K562 (cell line): ENCODE data around the gene ANKRD65. TPM values are rescaled to one million over a fixed set of nuclear protein-coding genes. Genes with fewer than 3 reads are reported as not detected.
A peak's percentile ranks its signal among the peaks of the same experiment; 100 is the strongest.

Experiments used
- ATAC-seq: fragments of 200-7000 bp; cut with Tn5 transposase; 3 replicates; pipeline ENCODE4 v1.9.1; 2020; ENCODE audit warnings: moderate library complexity
- BruUV-seq: library from RNA; stranded (reverse); fragments of 400-500 nt; replicated peaks from 2 replicates; lab custom pipeline; 2021; lab: Mats Ljungman, UMichigan
- CTCF ChIA-PET: fragments of 300-600 bp; formaldehyde crosslinking; extraction: SDS; loops from one replicate; lab custom pipeline; 2021; ENCODE audit warnings: low intra/inter-chr PET ratio; lab: Yijun Ruan, JAX
- POLR2A ChIA-PET: fragments of 300-600, 350-650 bp; sonication (Branson Sonifier 250); formaldehyde crosslinking; extraction: SDS; loops from one replicate; lab custom pipeline; 2021; ENCODE audit warnings: antibody characterized with exemption, inconsistent platforms; lab: Yijun Ruan, JAX
- DNase-seq, 4 experiments: peaks; one replicate each; pipeline versions ENCODE4 v3.0.0 to v3.0.0-alpha.2; 2011 to 2018; ENCODE audit warnings: low spot score in 3 of 4, mixed read lengths in 3 of 4; ENCODE audit errors: extremely low read depth in 1 of 4
- FAIRE-seq: peaks from 2 replicates; lab custom pipeline; 2011; peaks lifted over from hg19 to GRCh38; lab: Jason Lieb, UNC
- H2AFZ ChIP-seq: 2 replicates; pipeline ENCODE4 v1.6.0; 2011; ENCODE audit warnings: low read depth, low read length, control low read depth, inconsistent platforms
- H3K27ac ChIP-seq: fragments of 200-600 bp; 3 replicates; pipeline ENCODE4 v1.8.0; 2011; ENCODE audit warnings: low read depth, mild to moderate bottlenecking, control low read depth, inconsistent platforms, low read length, moderate library complexity, mixed read lengths; ENCODE audit errors: extremely low read depth
- H3K27me3 ChIP-seq, 2 experiments: fragments of 300-600 bp in 1 of 2; 2 replicates in 1 of 2; 3 replicates in 1 of 2; pipeline versions ENCODE4 v1.6.0 to v1.8.0; 2011; ENCODE audit warnings: inconsistent platforms in 2 of 2, low read length in 2 of 2, mild to moderate bottlenecking in 1 of 2, mixed read lengths in 1 of 2, moderate library complexity in 1 of 2; ENCODE audit not compliant: control insufficient read depth in 2 of 2, insufficient read depth in 2 of 2
- H3K36me3 ChIP-seq: fragments of 300-600 bp; 3 replicates; pipeline ENCODE4 v1.8.0; 2011; ENCODE audit warnings: mild to moderate bottlenecking, low read length, inconsistent platforms; ENCODE audit not compliant: control insufficient read depth, insufficient read depth
- H3K4me1 ChIP-seq, 2 experiments: fragments of 200-600 bp in 1 of 2; replicated peaks in 1 of 2; 2 replicates in 1 of 2; 3 replicates in 1 of 2; pipeline versions ENCODE4 v1.5.1 to v1.8.0; 2011; ENCODE audit warnings: inconsistent platforms in 2 of 2, low read length in 2 of 2, mild to moderate bottlenecking in 1 of 2, mixed read lengths in 1 of 2, moderate library complexity in 1 of 2; ENCODE audit not compliant: control insufficient read depth in 2 of 2, insufficient read depth in 2 of 2
- H3K4me2 ChIP-seq: 2 replicates; pipeline ENCODE4 v1.6.1; 2011; ENCODE audit warnings: low read length, control low read depth, inconsistent platforms, mixed read lengths; ENCODE audit not compliant: insufficient read depth
- H3K4me3 ChIP-seq: fragments of 200-600 bp; sonication (generic), shearing (Covaris generic); 2 replicates; pipeline ENCODE4 v1.5.1; 2016; ENCODE audit warnings: control low read depth, inconsistent platforms
- H3K79me2 ChIP-seq: fragments of 200-600 bp; 3 replicates; pipeline ENCODE4 v1.8.0; 2011; ENCODE audit warnings: low read length, inconsistent platforms; ENCODE audit not compliant: control insufficient read depth, insufficient read depth
- H3K9ac ChIP-seq, 2 experiments: 2 replicates each; pipeline versions ENCODE4 v1.6.0 to v1.6.1; 2011; ENCODE audit warnings: low read depth in 2 of 2, low read length in 2 of 2, control low read depth in 1 of 2, inconsistent platforms in 1 of 2, mild to moderate bottlenecking in 1 of 2, mixed read lengths in 1 of 2; ENCODE audit not compliant: insufficient read depth in 1 of 2
- H3K9me1 ChIP-seq: one replicate; pipeline ENCODE4 v1.6.0; 2011; ENCODE audit warnings: inconsistent platforms, mild to moderate bottlenecking, low read length, moderate library complexity; ENCODE audit not compliant: control insufficient read depth, insufficient read depth
- H3K9me3 ChIP-seq: replicated peaks from 2 replicates; pipeline ENCODE4 v1.5.1; 2011; ENCODE audit warnings: low read depth, low read length, inconsistent platforms; ENCODE audit not compliant: control insufficient read depth, insufficient read depth
- H4K20me1 ChIP-seq: replicated peaks from 2 replicates; pipeline ENCODE4 v1.6.1; 2011; ENCODE audit warnings: low read length, inconsistent platforms, mixed read lengths; ENCODE audit not compliant: control insufficient read depth, insufficient read depth
- E2F4 ChIP-seq: sonication (generic); formaldehyde crosslinking; IDR thresholded peaks from 2 replicates; pipeline ENCODE4 v1.8.0; 2022; ENCODE audit warnings: mild to moderate bottlenecking, low read depth, missing genetic modification reagents
- POLR2AphosphoS2 ChIP-seq: IDR thresholded peaks from 2 replicates; pipeline ENCODE4 v1.6.1; 2012; ENCODE audit warnings: low read length, improper control_type of control experiment
- TAL1 ChIP-seq: fragments of 450-650 bp; IDR thresholded peaks from 2 replicates; pipeline ENCODE4 v1.6.1; 2016; ENCODE audit warnings: mild to moderate bottlenecking
- WGBS: fragments of 100-300 bp; shearing (Covaris generic); methylation state at CpG from one replicate; pipeline ENCODE4 v1.1.6; 2016; ENCODE audit warnings: low coverage, mixed read lengths; ENCODE audit not compliant: insufficient coverage; ENCODE audit errors: missing lambda C conversion rate; 5-methylcytosine and 5-hydroxymethylcytosine counted together
- in situ Hi-C: fragments of 300-500 bp; cut with MboI; formaldehyde crosslinking; loops from 4 replicates; pipeline ENCODE4 v1.15.0; 2018; ENCODE audit warnings: inconsistent platforms, mixed read lengths
- intact Hi-C: fragments of 100-400 bp; cut with micrococcal nuclease; formaldehyde crosslinking; loops from 2 replicates; pipeline ENCODE4 v1.14.2; 2022
- polyA plus RNA-seq, 8 experiments: library from polyadenylated mRNA; depleted of rRNA in 4 of 8; stranded (reverse) in 5 of 8; unstranded in 3 of 8; fragments of >200 nt; fragmentation: Nextera tagmentation in 2 of 8; fragmentation: Illumina TruSeq in 1 of 8; extraction: Ambion mirVana in 2 of 8; extraction: Trizol in 1 of 8; gene quantifications; 2 replicates each; pipeline versions ENCODE4 v1.2.1 to v1.2.3, GENCODE V29; 2011 to 2014; ENCODE audit warnings: inconsistent platforms in 1 of 8, missing spikeins in 1 of 8
- total RNA-seq, 7 experiments: library from RNA; depleted of rRNA in 6 of 7; stranded (reverse); fragments of >200 nt in 6 of 7; fragmentation: Illumina TruSeq in 2 of 7; extraction: Trizol in 2 of 7; gene quantifications; 2 replicates each; pipeline versions ENCODE4 v1.2.1 to v1.2.3, GENCODE V29; 2011 to 2021; ENCODE audit warnings: low replicate concordance in 1 of 7
- TF ChIP-seq, protein P1 (sequence below), 2 experiments: fragments of 450-650 bp; IDR thresholded peaks; 2 replicates each; pipeline ENCODE4 v1.6.1; 2016
- TF ChIP-seq, protein P2 (sequence below), 2 experiments: fragments of 450-650 bp in 1 of 2; sonication (generic) in 1 of 2; formaldehyde crosslinking in 1 of 2; IDR thresholded peaks; 2 replicates each; pipeline versions ENCODE4 v1.7.1 to v1.9.0; 2016 to 2022; ENCODE audit warnings: inconsistent platforms in 1 of 2, mild to moderate bottlenecking in 1 of 2, missing genetic modification reagents in 1 of 2

The ANKRD65 gene
- total and polyA plus RNA-seq, 9 of the 15 experiments (the other 6 are each of a cell fraction or from before 2014, with no cell fraction given), result not detected

DNA sequence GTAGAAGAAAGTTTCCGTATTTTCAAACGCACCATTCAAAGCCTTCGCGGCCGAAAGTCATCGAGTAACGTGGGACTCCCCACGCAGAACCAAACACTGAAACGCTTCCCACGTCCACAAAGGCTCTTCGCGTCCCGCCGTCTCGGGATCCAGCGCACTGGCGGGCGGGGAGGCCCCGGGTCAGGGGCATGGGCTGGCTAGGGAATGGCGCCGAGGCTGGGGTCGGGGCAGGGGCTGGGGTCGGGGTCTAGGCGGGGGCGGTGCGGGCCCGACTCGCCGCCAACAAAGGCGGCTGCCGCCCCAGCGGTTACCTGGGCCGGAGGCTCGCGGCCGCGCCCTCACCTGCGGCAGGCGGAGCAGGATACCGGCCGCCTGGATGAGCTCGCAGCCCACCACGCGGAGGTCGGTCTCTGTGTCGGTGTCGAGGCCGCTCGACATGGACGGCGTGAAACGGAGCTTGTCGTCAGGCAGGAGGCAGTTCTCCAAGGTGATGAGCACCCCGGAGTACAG, 22.3 kb downstream of the ANKRD65 start (continued):
- TF ChIP-seq E2F4 (CRISPR knock-in tag), result 0 out of 2 replicates have a peak, but pooled peaks have one; percentile 27
- TF ChIP-seq, protein P1, sequence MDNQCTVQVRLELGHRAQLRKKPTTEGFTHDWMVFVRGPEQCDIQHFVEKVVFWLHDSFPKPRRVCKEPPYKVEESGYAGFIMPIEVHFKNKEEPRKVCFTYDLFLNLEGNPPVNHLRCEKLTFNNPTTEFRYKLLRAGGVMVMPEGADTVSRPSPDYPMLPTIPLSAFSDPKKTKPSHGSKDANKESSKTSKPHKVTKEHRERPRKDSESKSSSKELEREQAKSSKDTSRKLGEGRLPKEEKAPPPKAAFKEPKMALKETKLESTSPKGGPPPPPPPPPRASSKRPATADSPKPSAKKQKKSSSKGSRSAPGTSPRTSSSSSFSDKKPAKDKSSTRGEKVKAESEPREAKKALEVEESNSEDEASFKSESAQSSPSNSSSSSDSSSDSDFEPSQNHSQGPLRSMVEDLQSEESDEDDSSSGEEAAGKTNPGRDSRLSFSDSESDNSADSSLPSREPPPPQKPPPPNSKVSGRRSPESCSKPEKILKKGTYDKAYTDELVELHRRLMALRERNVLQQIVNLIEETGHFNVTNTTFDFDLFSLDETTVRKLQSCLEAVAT (IDR thresholded peaks at IDR 0.05), result no peak
- no peak for TF ChIP-seq POLR2AphosphoS2
- TF ChIP-seq, all 486 proteins: peak for 18

GRCh38 chr1:1397839-1398523, 23.1 kb downstream of the ANKRD65 start:
- Histone ChIP-seq H3K9ac (peak overlapping the region; percentile 96 to 100), H2AFZ (peak overlapping the region; percentile 58; the same call in 1 of the 2 replicates), H3K27me3 (no peaks in the 10 kb centered on the region), H3K4me2 (peak overlapping the region; percentile 98), H3K4me3 (peak overlapping the region; percentile 100), H4K20me1 (peaks cover 14% of the 10 kb centered on the region), H3K79me2 (peaks cover 80% of the 10 kb centered on the region), H3K27ac (peak overlapping the region; percentile 98), H3K9me1 (peaks cover 8% of the 10 kb centered on the region), H3K9me3 (no peaks in the 10 kb centered on the region), H3K4me1 (peaks cover 19 to 46% of the 10 kb centered on the region in 2 experiments), H3K36me3 (peaks cover 78% of the 10 kb centered on the region)
- FAIRE-seq (peak; percentile 88), DNase-seq (peak in 3 of 4 experiments; percentile 39 to 83 (median 63)), ATAC-seq (peak; percentile 11)
- POLR2A ChIA-PET, result interaction anchor here (1.1 to 5.2 kb wide), 6 partner anchors 9 to 113 kb away, joined by 3 to 58 read pairs (median 16); partner anchors contain the start of genes ANKRD65, AURKAIP1 and MRPL20
- WGBS, result 26% methylated on average over 19 of the region's 19 CpGs
- TSS peak; percentile 63 for BruUV-seq
- CTCF ChIA-PET, result interaction anchor here (0.6 to 1.4 kb wide), 2 partner anchors 43 to 46 kb away, joined by 3 read pairs; no protein-coding TSS in a partner anchor
- intact Hi-C loops, result loop anchor here (1.0 to 10.0 kb wide), 2 partner anchors 23 to 117 kb away; partner anchors contain the start of genes ATAD3A and AURKAIP1
- in situ Hi-C loops, result no loop called here
- TF ChIP-seq TAL1, result 0 out of 2 replicates have a peak, but pooled peaks have one; percentile 8
- TF ChIP-seq, protein P2, sequence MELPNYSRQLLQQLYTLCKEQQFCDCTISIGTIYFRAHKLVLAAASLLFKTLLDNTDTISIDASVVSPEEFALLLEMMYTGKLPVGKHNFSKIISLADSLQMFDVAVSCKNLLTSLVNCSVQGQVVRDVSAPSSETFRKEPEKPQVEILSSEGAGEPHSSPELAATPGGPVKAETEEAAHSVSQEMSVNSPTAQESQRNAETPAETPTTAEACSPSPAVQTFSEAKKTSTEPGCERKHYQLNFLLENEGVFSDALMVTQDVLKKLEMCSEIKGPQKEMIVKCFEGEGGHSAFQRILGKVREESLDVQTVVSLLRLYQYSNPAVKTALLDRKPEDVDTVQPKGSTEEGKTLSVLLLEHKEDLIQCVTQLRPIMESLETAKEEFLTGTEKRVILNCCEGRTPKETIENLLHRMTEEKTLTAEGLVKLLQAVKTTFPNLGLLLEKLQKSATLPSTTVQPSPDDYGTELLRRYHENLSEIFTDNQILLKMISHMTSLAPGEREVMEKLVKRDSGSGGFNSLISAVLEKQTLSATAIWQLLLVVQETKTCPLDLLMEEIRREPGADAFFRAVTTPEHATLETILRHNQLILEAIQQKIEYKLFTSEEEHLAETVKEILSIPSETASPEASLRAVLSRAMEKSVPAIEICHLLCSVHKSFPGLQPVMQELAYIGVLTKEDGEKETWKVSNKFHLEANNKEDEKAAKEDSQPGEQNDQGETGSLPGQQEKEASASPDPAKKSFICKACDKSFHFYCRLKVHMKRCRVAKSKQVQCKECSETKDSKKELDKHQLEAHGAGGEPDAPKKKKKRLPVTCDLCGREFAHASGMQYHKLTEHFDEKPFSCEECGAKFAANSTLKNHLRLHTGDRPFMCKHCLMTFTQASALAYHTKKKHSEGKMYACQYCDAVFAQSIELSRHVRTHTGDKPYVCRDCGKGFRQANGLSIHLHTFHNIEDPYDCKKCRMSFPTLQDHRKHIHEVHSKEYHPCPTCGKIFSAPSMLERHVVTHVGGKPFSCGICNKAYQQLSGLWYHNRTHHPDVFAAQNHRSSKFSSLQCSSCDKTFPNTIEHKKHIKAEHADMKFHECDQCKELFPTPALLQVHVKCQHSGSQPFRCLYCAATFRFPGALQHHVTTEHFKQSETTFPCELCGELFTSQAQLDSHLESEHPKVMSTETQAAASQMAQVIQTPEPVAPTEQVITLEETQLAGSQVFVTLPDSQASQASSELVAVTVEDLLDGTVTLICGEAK (IDR thresholded peaks at IDR 0.05), result peak; percentile 33; the same call in 1 of the 2 replicates
- TF ChIP-seq, protein P2 (CRISPR knock-in tag; IDR thresholded peaks at IDR 0.05), result no peak
